ENCODE measurements around the gene CPHXL.
A peak's percentile ranks its signal among the peaks of the same experiment; 100 is the strongest.

CPHXL gene

GRCh38 chr16:75726390-75726789, at the start of gene CPHXL:
Gene CPHXL (minus strand): TSS chr16:75726490. CDS start chr16:75726442, 48 bp downstream.
- DNase-seq (ENCODE audit: low spot score), result no peak

GRCh38 chr16:75774197-75774596, 47.9 kb upstream of the CPHXL start:
- DNase-seq (ENCODE audit: low spot score), result no peak

DNA sequence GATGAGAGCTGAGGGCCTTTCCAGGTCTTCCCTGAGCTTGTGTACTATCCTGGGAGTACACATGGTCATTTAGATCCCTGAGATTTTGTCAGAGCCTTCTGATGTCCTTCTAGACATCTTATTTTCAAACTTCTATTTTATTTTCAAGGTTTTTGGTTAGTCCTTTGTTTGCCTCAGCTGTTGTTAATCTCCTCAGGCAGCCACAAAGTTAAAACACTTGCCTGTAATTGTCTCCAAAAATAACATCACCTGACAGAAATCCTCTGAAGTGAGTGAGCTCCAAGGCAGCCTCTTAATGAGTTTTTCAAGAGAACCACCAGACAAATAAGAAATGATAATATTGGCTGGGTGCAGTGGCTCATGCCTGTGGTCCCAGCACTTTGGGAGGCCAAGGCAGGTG, 43.8 kb upstream of the CPHXL start:
- no peak for DNase-seq (ENCODE audit: low spot score)

DNA sequence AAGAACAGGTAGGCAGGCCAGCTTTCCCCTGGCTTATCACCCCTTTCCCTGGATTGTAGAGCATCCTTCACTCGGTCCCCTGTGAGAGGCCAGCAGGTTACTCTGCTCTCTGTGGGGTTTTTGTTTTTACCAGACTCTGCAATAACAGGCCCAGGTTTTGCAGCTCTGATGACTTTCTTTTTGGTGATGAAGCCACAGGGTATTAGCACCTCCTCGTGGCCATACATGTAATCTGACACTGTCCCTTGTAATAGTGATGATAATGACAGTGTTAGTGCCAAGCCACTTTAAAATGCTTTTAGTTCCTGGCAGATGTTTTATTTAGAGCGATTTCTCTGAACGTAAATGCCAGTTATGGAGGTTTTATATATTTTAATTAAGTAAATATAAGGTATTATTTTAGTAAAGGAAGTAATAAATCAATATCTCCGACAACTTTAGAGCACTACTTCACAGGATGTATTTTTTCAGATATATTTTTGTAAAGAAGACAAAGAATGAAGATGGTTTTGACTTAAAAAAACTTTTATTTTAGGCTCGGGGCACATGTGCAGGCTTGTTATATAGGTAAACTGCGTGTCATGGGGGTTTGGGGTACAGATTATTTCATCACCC, 38.0 kb upstream of the CPHXL start:
- DNase-seq (ENCODE audit: low spot score), result peak; percentile 71

GRCh38 chr16:75763204-75763603, 36.9 kb upstream of the CPHXL start:
- DNase-seq (ENCODE audit: low spot score), result no peak

- DNase-seq (ENCODE audit: low spot score), result no peak
These were observed 36.5 kb upstream of the CPHXL start for GRCh38 chr16:75762746-75763145.

DNA sequence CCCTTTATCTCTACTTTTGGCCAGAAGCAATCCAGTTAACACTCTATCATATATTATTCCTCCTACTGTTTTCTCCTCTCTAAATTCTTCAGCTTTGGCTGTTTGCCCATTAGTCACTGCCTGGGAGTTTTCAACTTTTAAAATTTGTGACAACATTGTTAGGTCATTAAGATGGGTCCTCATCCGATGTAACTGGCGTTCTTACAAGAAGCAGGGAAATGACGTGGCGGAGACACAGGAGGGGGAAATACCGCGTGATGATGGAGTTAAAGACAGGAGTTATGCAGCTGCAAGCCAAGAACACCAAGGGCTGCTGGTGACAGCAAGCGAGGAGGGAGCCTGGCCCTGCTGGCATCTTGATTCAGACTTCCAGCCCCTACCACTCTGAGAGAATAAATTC, 34.8 kb upstream of the CPHXL start:
- no peak for DNase-seq (ENCODE audit: low spot score)

DNA sequence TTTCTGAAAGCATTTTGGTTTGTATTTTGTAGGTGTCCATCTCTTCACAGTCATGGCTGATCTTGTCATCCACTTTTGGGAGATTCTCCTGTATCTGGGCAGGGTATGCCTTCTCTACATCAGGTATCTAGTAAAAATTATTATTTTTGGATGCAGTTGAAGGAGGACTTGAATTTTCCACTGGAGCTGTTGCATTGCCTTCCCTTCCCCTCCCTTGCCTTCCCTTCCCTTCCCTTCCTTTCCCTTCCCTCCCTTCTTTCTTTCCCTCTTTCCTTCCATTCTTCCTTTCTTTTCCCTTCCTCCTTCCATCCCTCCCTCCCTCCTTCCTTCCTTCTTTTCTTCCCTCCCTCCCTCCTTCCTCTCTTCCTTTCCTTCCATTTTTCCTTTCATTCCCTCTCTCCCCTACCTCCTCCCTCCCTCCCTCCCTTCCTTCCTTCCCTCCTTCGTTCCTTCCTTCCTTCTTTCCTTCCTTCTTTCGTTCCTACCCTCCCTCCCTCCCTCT, 33.8 kb upstream of the CPHXL start:
- no peak for DNase-seq (ENCODE audit: low spot score)

- DNase-seq (ENCODE audit: low spot score), result no peak
These were observed 31.9 kb upstream of the CPHXL start for GRCh38 chr16:75758215-75758614.

DNA sequence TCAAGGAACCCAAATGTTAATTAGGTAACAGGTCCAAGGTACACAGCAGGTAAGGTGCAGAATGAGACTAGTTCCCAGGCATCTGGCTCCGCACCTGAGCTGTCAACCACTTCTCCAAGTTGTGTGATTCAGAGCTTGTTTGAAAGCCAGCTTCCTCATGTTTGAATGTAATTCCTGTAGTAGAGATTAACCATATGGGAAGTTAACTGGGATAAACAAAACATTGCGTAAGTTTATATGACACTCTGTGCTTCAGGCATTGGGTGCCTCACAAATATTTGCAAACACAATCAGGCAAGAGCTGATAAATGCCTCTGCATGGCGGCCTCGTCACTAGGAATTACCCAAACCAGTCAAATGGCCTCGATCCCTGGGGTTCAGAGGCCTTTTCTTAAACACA, 27.9 kb upstream of the CPHXL start:
- no peak for DNase-seq (ENCODE audit: low spot score)

DNA sequence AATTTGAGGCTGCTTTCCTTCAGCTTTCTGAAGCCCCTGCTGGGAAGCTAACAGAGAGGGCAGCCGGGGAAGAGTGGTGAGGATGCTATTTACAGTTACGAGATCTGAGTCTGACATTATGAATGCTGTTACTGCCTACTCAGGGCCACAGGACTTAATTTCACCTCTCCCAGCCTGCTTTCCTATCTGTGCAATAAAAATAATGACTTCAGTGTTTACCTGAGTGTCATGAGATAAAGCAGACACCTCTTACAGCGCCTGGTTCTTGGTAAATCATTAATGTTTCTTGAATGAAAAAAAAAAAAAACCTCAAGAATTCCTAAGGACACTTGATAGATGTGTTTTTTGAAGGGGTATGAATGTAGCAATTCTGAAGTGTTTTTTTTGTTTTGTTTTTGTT, 24.2 kb upstream of the CPHXL start:
- DNase-seq (ENCODE audit: low spot score), result no peak

- no peak for DNase-seq (ENCODE audit: low spot score)
These were observed 20.1 kb upstream of the CPHXL start for GRCh38 chr16:75746359-75746758.

GRCh38 chr16:75745823-75746222, 19.5 kb upstream of the CPHXL start:
- no peak for DNase-seq (ENCODE audit: low spot score)

DNA sequence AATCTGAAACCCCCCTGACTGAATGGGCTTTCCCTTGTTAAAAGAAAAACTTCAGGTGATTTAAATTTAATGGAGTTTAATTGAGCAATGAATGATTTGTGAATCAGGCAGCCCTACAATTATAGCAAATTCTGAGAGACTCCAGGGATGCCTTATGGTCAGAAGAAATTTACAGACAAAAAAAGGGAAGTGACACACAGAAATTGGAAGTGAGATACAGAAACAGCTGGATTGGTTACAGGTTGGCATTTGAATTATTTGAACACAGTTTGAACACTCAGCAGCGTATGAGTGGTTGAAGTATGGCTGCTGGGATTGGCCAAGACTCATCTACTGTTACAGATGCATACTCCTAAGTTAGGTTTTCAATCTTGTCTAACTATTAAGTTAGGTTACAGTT, 19.0 kb upstream of the CPHXL start:
- no peak for DNase-seq (ENCODE audit: low spot score)

GRCh38 chr16:75742424-75743047, 16.2 kb upstream of the CPHXL start:
- DNase-seq (ENCODE audit: low spot score), result no peak

- peak; percentile 12 for DNase-seq (ENCODE audit: low spot score)
These were observed 7.3 kb upstream of the CPHXL start for GRCh38 chr16:75733305-75734211.

- no peak for DNase-seq (ENCODE audit: low spot score)
These were observed 6.6 kb upstream of the CPHXL start for GRCh38 chr16:75732871-75733270.

GRCh38 chr16:75727221-75727620, 931 bp upstream of the CPHXL start:
- DNase-seq (ENCODE audit: low spot score), result no peak

DNA sequence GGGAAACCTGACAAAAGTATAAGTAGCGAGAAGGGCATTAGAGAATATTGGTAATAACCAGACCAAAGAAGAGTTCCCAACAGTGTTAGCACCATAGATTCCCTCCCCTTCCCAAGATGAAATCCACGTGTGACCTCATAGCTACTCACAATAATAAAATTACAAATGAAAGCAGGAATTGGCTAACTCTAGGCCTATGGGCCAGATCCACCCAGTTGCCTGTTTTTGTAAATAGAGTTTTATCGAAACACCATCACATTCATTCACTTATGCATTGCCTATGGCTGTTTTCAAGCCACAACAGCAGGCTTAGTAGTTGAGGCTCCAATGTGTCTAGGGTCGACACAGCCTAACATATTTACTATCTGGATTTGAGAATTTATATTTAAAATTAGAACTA, 7.8 kb downstream of the CPHXL start:
- DNase-seq (ENCODE audit: low spot score), result no peak

- DNase-seq (ENCODE audit: low spot score), result no peak
These were observed 11.6 kb downstream of the CPHXL start for GRCh38 chr16:75714661-75715060.

DNA sequence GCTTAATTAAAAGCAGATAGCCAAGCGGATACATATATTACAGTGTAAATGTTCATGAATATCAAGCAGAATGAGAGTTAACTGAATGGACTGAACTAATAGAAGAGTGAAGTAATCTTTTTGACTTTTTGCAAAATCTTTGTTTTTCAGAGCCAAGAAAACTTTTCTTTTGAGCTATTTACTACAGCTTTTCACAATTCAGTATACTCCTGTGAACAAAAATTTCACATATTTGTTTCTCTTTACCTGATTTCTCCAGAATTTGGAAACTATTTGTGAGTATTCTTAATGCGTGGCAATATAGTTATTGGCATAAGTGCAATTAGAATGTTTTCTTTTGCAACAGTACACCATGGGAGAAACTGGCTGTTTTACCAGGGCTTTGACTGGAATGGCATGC, 15.9 kb downstream of the CPHXL start:
- no peak for DNase-seq (ENCODE audit: low spot score)

GRCh38 chr16:75703306-75703705, 23.0 kb downstream of the CPHXL start:
- DNase-seq (ENCODE audit: low spot score), result no peak

DNA sequence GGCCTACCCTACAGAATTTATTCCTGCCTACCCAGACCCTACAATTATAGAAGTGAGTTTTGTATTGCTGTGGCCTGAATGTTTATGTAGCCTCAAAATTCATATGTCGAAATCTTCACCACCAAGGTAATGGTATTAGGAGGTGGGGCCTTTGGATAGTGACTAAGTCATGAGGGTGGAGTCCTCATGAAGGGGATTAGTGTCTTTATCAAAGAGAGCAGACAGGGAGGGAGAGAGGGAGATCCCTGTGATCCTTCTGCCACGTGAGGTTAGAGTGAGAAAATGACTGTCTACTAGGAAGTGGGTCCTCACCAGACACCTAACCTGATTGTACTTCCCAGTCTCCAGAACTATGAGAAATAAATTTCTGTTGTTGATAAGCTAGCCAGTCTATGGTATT, 24.0 kb downstream of the CPHXL start:
- no peak for DNase-seq (ENCODE audit: low spot score)
